SU-DHL-6 (cell line): ENCODE measurements around the gene SNPH.

ENCODE experiments used
- H2AFZ ChIP-seq: fragments of 200-600 bp; sonication (generic); 2 replicates; pipeline ENCODE4 v1.6.1; 2014; ENCODE audit warnings: low read depth, mild to moderate bottlenecking, moderate library complexity, mixed read lengths, antibody characterized with exemption, low read length; ENCODE audit not compliant: severe bottlenecking
- H3F3A ChIP-seq: fragments of 200-600 bp; shearing (Covaris generic); 2 replicates; pipeline ENCODE4 v1.6.0; 2016; ENCODE audit warnings: antibody characterized with exemption, mild to moderate bottlenecking; ENCODE audit not compliant: insufficient read depth
- H3K27ac ChIP-seq: fragments of 200-600 bp; sonication (generic); 2 replicates; pipeline ENCODE4 v1.5.1; 2016; ENCODE audit warnings: low read depth, mild to moderate bottlenecking, low read length, moderate library complexity, mixed read lengths
- H3K27me3 ChIP-seq: fragments of 200-600 bp; sonication (generic), shearing (Covaris generic); 2 replicates; pipeline ENCODE4 v1.6.0; 2014; ENCODE audit warnings: mild to moderate bottlenecking, low read length
- H3K36me3 ChIP-seq: fragments of 200-600 bp; sonication (generic); 2 replicates; pipeline ENCODE4 v1.6.1; 2014; ENCODE audit warnings: mild to moderate bottlenecking, low read length, mixed read lengths
- H3K4me2 ChIP-seq: fragments of 300-600, 200-600 bp; shearing (Covaris generic), sonication (generic); 2 replicates; pipeline ENCODE4 v1.6.0; 2014; ENCODE audit warnings: low read length, low read depth, mild to moderate bottlenecking; ENCODE audit not compliant: poor library complexity, severe bottlenecking
- H3K4me3 ChIP-seq: fragments of 200-600 bp; sonication (generic); 2 replicates; pipeline ENCODE4 v1.5.1; 2014; ENCODE audit warnings: antibody characterized with exemption, low read length, mild to moderate bottlenecking, mixed read lengths; ENCODE audit not compliant: insufficient read depth, poor library complexity, severe bottlenecking
- H3K79me2 ChIP-seq: fragments of 200-600 bp; sonication (generic); 2 replicates; pipeline ENCODE4 v1.6.1; 2014; ENCODE audit warnings: mild to moderate bottlenecking, low read length, moderate library complexity; ENCODE audit not compliant: insufficient read depth
- H3K9ac ChIP-seq: fragments of 200-600 bp; sonication (generic); 2 replicates; pipeline ENCODE4 v1.7.0; 2014; ENCODE audit warnings: mild to moderate bottlenecking, low read length
- H3K9me2 ChIP-seq: fragments of 200-600 bp; sonication (generic); replicated peaks from 2 replicates; pipeline ENCODE4 v1.6.1; 2014; ENCODE audit warnings: low read length; ENCODE audit not compliant: insufficient read depth
- H3K9me3 ChIP-seq: fragments of 200-600 bp; sonication (generic); 2 replicates; pipeline ENCODE4 v1.6.1; 2014; ENCODE audit warnings: low read length, mixed read lengths; ENCODE audit not compliant: insufficient read depth
- H4K20me1 ChIP-seq: fragments of 200-600 bp; sonication (generic); 2 replicates; pipeline ENCODE4 v1.6.1; 2014; ENCODE audit warnings: low read depth, mild to moderate bottlenecking, antibody characterized with exemption, low read length, moderate library complexity, mixed read lengths
- CTCF ChIP-seq: fragments of 200-600 bp; sonication (generic); IDR thresholded peaks from one replicate; pipeline ENCODE4 v1.5.1; 2017; ENCODE audit warnings: antibody characterized with exemption, mild to moderate bottlenecking, low read length, moderate library complexity; ENCODE audit not compliant: insufficient read depth, poor library complexity, severe bottlenecking
- EZH2phosphoT487 ChIP-seq: fragments of 200-600 bp; sonication (generic), shearing (Covaris generic); conservative IDR thresholded peaks from 2 replicates; pipeline ENCODE4 v1.6.1; 2018; ENCODE audit warnings: mild to moderate bottlenecking, antibody characterized with exemption, low read length, moderate library complexity, mixed read lengths

SNPH gene

GRCh38 chr20:1269850-1270249, 3.8 kb downstream of the SNPH start:
- no peak overlapping the region for H3K4me3 ChIP-seq
- no peak overlapping the region for H3K9ac ChIP-seq
- H3K27ac ChIP-seq = no peak overlapping the region
- no peaks in the 10 kb centered on the region for H3K27me3 ChIP-seq
- H3K79me2 ChIP-seq = no peaks in the 10 kb centered on the region
- no peaks in the 10 kb centered on the region for H3F3A ChIP-seq
- no peaks in the 10 kb centered on the region for H3K9me2 ChIP-seq
- H2AFZ ChIP-seq = no peak overlapping the region
- no peaks in the 10 kb centered on the region for H3K36me3 ChIP-seq
- TF ChIP-seq CTCF (no peak), EZH2phosphoT487 (no peak)
- no peaks in the 10 kb centered on the region for H4K20me1 ChIP-seq
- no peaks in the 10 kb centered on the region for H3K9me3 ChIP-seq
- H3K4me2 ChIP-seq = no peak overlapping the region

- no peaks in the 10 kb centered on the region for H3F3A ChIP-seq
- H3K27me3 ChIP-seq = no peaks in the 10 kb centered on the region
- H3K4me2 ChIP-seq = no peak overlapping the region
- no peak overlapping the region for H3K9ac ChIP-seq
- H3K36me3 ChIP-seq = no peaks in the 10 kb centered on the region
- H3K27ac ChIP-seq = no peak overlapping the region
- no peak overlapping the region for H3K4me3 ChIP-seq
- H2AFZ ChIP-seq = no peak overlapping the region
- no peaks in the 10 kb centered on the region for H3K9me3 ChIP-seq
- no peaks in the 10 kb centered on the region for H4K20me1 ChIP-seq
- H3K79me2 ChIP-seq = no peaks in the 10 kb centered on the region
- TF ChIP-seq EZH2phosphoT487 (no peak), CTCF (no peak)
- no peaks in the 10 kb centered on the region for H3K9me2 ChIP-seq
Measured at GRCh38 chr20:1272368-1273100, 6.4 kb downstream of the SNPH start.

GRCh38 chr20:1273366-1273765, 7.3 kb downstream of the SNPH start:
- no peak for TF ChIP-seq EZH2phosphoT487
- no peak for TF ChIP-seq CTCF
- no peak overlapping the region for H3K9ac ChIP-seq
- no peaks in the 10 kb centered on the region for H3K79me2 ChIP-seq
- no peaks in the 10 kb centered on the region for H3F3A ChIP-seq
- no peak overlapping the region for H3K27ac ChIP-seq
- H3K9me2 ChIP-seq = no peaks in the 10 kb centered on the region
- no peaks in the 10 kb centered on the region for H3K9me3 ChIP-seq
- no peaks in the 10 kb centered on the region for H3K27me3 ChIP-seq
- no peak overlapping the region for H3K4me2 ChIP-seq
- H2AFZ ChIP-seq = no peak overlapping the region
- no peaks in the 10 kb centered on the region for H4K20me1 ChIP-seq
- H3K4me3 ChIP-seq = no peak overlapping the region
- H3K36me3 ChIP-seq = no peaks in the 10 kb centered on the region
